ENCODE results near the gene ARHGAP4. TPM values are rescaled to one million over a fixed set of nuclear protein-coding genes. Genes with fewer than 3 reads are reported as not detected.

The ARHGAP4 gene
- total and polyA plus RNA-seq, 2 donors from 2014 or later = 38.3 to 73.0 TPM

- no peaks in the 10 kb centered on the region for H3K36me3 ChIP-seq (ENCODE audit: control insufficient read depth in 2 of 3, insufficient read depth in 3 of 3, low read length in 3 of 3)
- no peak overlapping the region for H3K27ac ChIP-seq (ENCODE audit: low read depth in 2 of 2, low read length in 2 of 2)
- FAIRE-seq (no peak), DNase-seq (peak in 1 of 5 donors; percentile 31)
- H3K27me3 ChIP-seq (ENCODE audit: control insufficient read depth, insufficient read depth, low read length) = no peaks in the 10 kb centered on the region
- intact Hi-C loops (cut with DNase I) = no loop called here
- H3K4me3 ChIP-seq (ENCODE audit: low read length in 3 of 3) = no peak overlapping the region
- no peaks in the 10 kb centered on the region for H3K4me1 ChIP-seq (ENCODE audit: control insufficient read depth in 2 of 3, insufficient read depth in 2 of 3, low read depth in 1 of 3, low read length in 3 of 3)
- H3K9ac ChIP-seq (ENCODE audit: low read length in 3 of 3) = no peak overlapping the region
- no peaks in the 10 kb centered on the region for H3K9me3 ChIP-seq (ENCODE audit: control insufficient read depth in 2 of 3, insufficient read depth in 1 of 3, low read length in 3 of 3)
- no peak for TF ChIP-seq CTCF (IDR thresholded peaks at IDR 0.05; ENCODE audit: borderline replicate concordance, extremely low read depth, insufficient read depth)
These were observed 53.9 kb downstream of the ARHGAP4 start for GRCh38 chrX:153871946-153872878.

- H3K4me1 ChIP-seq (ENCODE audit: control insufficient read depth in 2 of 3, insufficient read depth in 2 of 3, low read depth in 1 of 3, low read length in 3 of 3) = no peaks in the 10 kb centered on the region
- H3K27ac ChIP-seq (ENCODE audit: low read depth in 2 of 2, low read length in 2 of 2) = no peak overlapping the region
- H3K36me3 ChIP-seq (ENCODE audit: control insufficient read depth in 2 of 3, insufficient read depth in 3 of 3, low read length in 3 of 3) = no peaks in the 10 kb centered on the region
- H3K9me3 ChIP-seq (ENCODE audit: control insufficient read depth in 2 of 3, insufficient read depth in 1 of 3, low read length in 3 of 3) = no peaks in the 10 kb centered on the region
- H3K27me3 ChIP-seq (ENCODE audit: control insufficient read depth, insufficient read depth, low read length) = no peaks in the 10 kb centered on the region
- intact Hi-C loops (cut with DNase I) = no loop called here
- no peak overlapping the region for H3K4me3 ChIP-seq (ENCODE audit: low read length in 3 of 3)
- no peak for FAIRE-seq
- no peak for TF ChIP-seq CTCF (IDR thresholded peaks at IDR 0.05; ENCODE audit: borderline replicate concordance, extremely low read depth, insufficient read depth)
- H3K9ac ChIP-seq (ENCODE audit: low read length in 3 of 3) = no peak overlapping the region
- peak in 1 of 5 donors; percentile 22 for DNase-seq
These were observed 54.6 kb downstream of the ARHGAP4 start for GRCh38 chrX:153871451-153871850.

- Histone ChIP-seq H3K9ac (ENCODE audit: low read length in 3 of 3) (no peak overlapping the region), H3K36me3 (ENCODE audit: control insufficient read depth in 2 of 3, insufficient read depth in 3 of 3, low read length in 3 of 3) (no peaks in the 10 kb centered on the region), H3K4me1 (ENCODE audit: control insufficient read depth in 2 of 3, insufficient read depth in 2 of 3, low read depth in 1 of 3, low read length in 3 of 3) (no peaks in the 10 kb centered on the region), H3K9me3 (ENCODE audit: control insufficient read depth in 2 of 3, insufficient read depth in 1 of 3, low read length in 3 of 3) (no peaks in the 10 kb centered on the region), H3K4me3 (ENCODE audit: low read length in 3 of 3) (no peak overlapping the region), H3K27ac (ENCODE audit: low read depth in 2 of 2, low read length in 2 of 2) (no peak overlapping the region), H3K27me3 (ENCODE audit: control insufficient read depth, insufficient read depth, low read length) (no peaks in the 10 kb centered on the region)
- intact Hi-C loops (cut with DNase I) = no loop called here
- TF ChIP-seq CTCF (IDR thresholded peaks at IDR 0.05; ENCODE audit: borderline replicate concordance, extremely low read depth, insufficient read depth) = no peak
- DNase-seq = peak in 1 of 5 donors; percentile 59
- FAIRE-seq = no peak
These were observed 55.2 kb downstream of the ARHGAP4 start for GRCh38 chrX:153870791-153871360.

Data from kidney (tissue), 14 donors.